Measurements from ENCODE around the gene CCK.
"Not testable (repeated sequence)": the region's sequence is repeated elsewhere in the genome, so short reads cannot be mapped to it uniquely, and the experiment has no call there.

Gene CCK, protein sequence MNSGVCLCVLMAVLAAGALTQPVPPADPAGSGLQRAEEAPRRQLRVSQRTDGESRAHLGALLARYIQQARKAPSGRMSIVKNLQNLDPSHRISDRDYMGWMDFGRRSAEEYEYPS

DNA sequence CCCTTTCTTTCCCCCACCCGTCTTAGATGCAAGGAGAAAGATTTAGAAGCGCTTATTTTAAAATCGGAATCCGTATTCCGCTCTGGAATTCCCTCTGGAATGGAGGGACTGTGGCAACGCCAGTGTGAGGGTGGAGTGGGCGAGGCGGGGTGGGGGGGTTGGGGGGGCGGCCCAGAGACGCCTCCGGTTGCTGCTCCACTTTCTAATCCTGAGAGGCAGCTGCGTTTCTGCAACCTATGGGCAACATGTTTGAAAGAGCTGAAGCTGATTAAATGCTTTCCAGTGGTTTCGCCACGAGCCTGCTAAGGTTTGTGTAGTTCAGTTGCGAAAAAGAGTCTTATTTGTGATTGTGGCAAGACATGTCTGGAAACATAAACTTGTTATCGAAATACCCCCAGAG is at the start of gene CCK:
Gene CCK, minus strand, starts transcription at position 101 of the 400 bp plus-strand sequence. CDS start 2,555 bp downstream, outside the sequence.
- no peak for DNase-seq

GRCh38 chr3:42314411-42314810 is 48.4 kb upstream of the CCK start:
- DNase-seq: no peak

- no peak for DNase-seq
These were observed 42.7 kb upstream of the CCK start for GRCh38 chr3:42308651-42309050.

GRCh38 chr3:42306499-42306898 is 40.5 kb upstream of the CCK start:
- DNase-seq: no peak

DNA sequence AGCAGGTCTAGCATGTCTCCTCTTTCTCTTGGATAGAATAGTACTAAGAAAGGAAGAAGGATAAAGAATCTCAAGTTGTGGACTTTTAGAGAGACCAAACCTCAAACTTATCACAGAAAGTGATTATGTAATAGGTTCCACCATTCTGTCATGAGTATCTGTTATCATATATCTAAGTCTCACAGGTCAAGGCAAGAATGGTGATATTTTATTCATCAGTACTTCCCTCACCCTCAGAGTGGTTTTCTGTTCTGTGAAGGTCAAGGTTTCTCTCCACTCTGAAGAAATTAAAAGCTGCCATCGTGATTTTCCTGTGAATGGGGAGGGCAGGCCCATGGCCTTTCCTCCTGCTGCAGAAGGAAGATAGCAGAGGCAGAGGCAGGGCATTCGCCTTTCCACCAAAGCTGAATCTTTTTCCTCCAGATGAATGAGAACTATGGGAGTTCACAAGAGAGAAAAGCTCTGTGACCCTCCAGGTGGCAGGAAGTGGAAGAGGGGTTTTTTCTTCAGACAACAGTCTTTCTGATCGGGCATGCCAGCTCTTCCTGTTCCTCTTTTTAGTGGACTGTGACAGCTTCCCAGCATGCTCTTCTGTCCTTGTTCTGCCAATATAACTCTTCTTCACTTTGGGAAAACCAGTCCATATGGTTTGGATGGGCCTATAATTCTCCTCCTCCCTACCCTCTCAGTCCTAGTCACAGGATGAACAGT is 37.1 kb upstream of the CCK start:
- no peak for DNase-seq

GRCh38 chr3:42301446-42302175 is 35.6 kb upstream of the CCK start:
- DNase-seq: no peak

DNA sequence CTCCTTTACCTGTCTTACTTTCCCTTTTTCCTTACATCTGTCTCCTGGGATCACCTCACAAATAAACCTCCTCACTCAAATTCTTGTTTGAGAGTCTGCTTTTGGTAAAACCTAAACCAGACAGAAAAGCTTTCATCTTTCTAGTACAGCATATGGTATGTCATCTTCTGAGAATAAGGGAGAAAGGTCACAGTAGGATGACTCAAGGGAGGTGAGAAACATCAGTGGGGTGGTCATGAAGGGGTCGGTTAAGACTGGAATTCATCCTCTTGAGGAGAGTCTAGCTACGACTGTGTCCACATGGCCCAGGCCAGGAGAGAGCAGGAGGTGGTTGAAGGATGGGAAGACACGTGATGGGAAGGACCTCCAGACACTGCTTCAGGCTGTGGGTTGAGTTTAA is 34.8 kb upstream of the CCK start:
- no peak for DNase-seq

GRCh38 chr3:42300013-42300412 is 34.0 kb upstream of the CCK start:
- no peak for DNase-seq

GRCh38 chr3:42298259-42298658 is 32.3 kb upstream of the CCK start:
- no peak for DNase-seq

- no peak for DNase-seq
These were observed 26.0 kb upstream of the CCK start for GRCh38 chr3:42292009-42292408.

- DNase-seq: no peak
These were observed 25.2 kb upstream of the CCK start for GRCh38 chr3:42290966-42291714.

DNA sequence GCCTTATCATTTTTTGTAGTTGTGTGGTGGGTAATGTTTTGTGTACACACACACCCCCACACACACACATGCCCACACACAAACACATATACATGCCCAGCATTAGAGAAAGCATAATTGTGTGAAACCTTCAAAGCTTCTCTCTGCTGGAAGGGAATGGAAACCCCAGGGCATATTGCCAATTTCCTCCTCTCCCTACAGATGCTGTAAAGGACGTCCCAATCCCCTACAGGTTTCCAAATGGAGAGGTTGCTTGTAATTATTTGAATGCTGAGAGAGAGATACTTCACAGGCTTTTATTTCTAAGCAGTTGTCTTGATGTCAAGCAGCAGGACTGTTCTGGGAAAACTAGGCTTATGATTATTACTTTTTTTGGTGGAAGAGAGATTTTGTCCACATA is 23.0 kb upstream of the CCK start:
- DNase-seq: no peak

DNA sequence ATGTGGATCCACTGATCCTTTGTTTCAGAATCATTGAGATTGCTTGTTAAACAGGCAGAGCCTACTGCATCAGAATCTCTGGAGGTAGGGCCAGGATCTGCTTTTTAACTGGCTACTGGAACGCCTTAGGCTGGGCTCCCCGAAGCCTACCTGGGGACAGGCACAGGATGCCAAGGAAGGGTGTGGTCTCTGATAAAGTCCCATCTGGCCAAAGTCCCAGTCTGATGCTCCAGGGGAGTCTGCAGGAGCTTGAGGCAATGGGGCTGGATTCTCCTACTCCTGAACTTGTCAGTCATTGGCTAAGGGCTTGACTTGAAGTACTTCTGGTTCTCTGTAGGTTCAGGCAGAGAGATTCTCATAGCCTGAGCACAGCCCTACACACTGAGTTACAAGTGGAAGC is 22.4 kb upstream of the CCK start:
- no peak for DNase-seq

- DNase-seq: not testable (repeated sequence)
These were observed 21.4 kb upstream of the CCK start for GRCh38 chr3:42287423-42287822.

GRCh38 chr3:42277676-42278075 is 11.7 kb upstream of the CCK start:
- DNase-seq: no peak

- DNase-seq: no peak
These were observed 10.5 kb upstream of the CCK start for GRCh38 chr3:42276141-42277132.

DNA sequence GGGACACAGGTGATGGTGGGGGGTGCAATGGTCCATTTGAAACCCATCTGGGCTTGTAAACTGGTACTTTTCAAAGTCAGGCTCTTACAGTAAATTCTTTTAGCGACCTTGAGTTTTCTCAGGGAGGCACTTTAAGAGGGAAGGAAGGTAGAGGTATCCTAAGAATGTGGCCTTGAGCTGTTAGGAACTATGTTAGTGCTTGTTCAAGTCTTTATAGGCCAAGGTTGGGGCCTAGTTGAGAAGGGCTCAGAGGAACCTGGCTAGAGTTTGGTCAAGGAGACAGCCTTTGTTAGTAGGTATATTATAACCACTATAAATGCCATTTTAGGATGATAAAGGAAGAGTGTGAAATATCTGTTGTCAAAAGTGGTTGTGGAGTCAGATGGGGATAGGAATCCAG is 9.2 kb upstream of the CCK start:
- no peak for DNase-seq

- no peak for DNase-seq
These were observed 8.3 kb upstream of the CCK start for GRCh38 chr3:42274266-42274665.

- no peak for DNase-seq
These were observed 7.4 kb upstream of the CCK start for GRCh38 chr3:42273361-42273760.

GRCh38 chr3:42271786-42272185 is 5.8 kb upstream of the CCK start:
- no peak for DNase-seq

- DNase-seq: no peak
These were observed 4.6 kb upstream of the CCK start for GRCh38 chr3:42270561-42270960.

GRCh38 chr3:42269647-42270046 is 3.7 kb upstream of the CCK start:
- DNase-seq: no peak

Data from midbrain (tissue), 1 donor.